Esophagus squamous epithelium (tissue), 5 donors: Measurements from ENCODE around the gene DEPDC4. TPM values are rescaled to one million over a fixed set of nuclear protein-coding genes. Genes with fewer than 3 reads are reported as not detected.

ENCODE experiments used
- DNase-seq: peaks from one replicate; lab custom pipeline; 2025; lab: John Stamatoyannopoulos, UW
- H3K27ac ChIP-seq, 4 donors: fragments of 200-600 bp; sonication (generic); one replicate each; pipeline ENCODE4 v1.5.1; 2016 to 2019; ENCODE audit warnings: mild to moderate bottlenecking in 1 of 4
- H3K27me3 ChIP-seq, 4 donors: fragments of 200-600 bp; sonication (generic); 1 replicate in 3 of 4; 2 replicates in 1 of 4; pipeline versions ENCODE4 v1.5.1 to v1.6.0; 2017 to 2021; ENCODE audit warnings: antibody characterized with exemption in 1 of 4
- H3K36me3 ChIP-seq, 3 donors: fragments of 200-600 bp; sonication (generic); one replicate each; pipeline ENCODE4 v1.5.1; 2016 to 2019
- H3K4me1 ChIP-seq, 3 donors: fragments of 200-600 bp; sonication (generic); one replicate each; pipeline ENCODE4 v1.5.1; 2017 to 2019
- H3K4me3 ChIP-seq, 4 donors: fragments of 200-600 bp; sonication (generic); 1 replicate in 3 of 4; 2 replicates in 1 of 4; pipeline ENCODE4 v1.5.1; 2016 to 2019; ENCODE audit warnings: mild to moderate bottlenecking in 2 of 4, moderate library complexity in 1 of 4
- H3K9me3 ChIP-seq, 3 donors: fragments of 200-600 bp; sonication (generic); one replicate each; pipeline ENCODE4 v1.5.1; 2016 to 2019
- CTCF ChIP-seq, 6 experiments: fragments of 450-650 bp in 4 of 6; fragments of 200-600 bp in 2 of 6; sonication (generic) in 2 of 6; IDR thresholded peaks; one replicate each; pipeline ENCODE4 v1.5.1; 2016 to 2019; ENCODE audit warnings: antibody characterized with exemption in 6 of 6, mild to moderate bottlenecking in 4 of 6, moderate library complexity in 4 of 6
- POLR2A ChIP-seq, 4 donors: fragments of 450-650 bp; IDR thresholded peaks; one replicate each; pipeline ENCODE4 v1.6.1; 2017; ENCODE audit warnings: antibody characterized with exemption in 4 of 4, mild to moderate bottlenecking in 4 of 4, moderate library complexity in 3 of 4
- WGBS, 2 donors: methylation state at CpG; one replicate each; pipeline ENCODE4 v1.1.5; 2018; 5-methylcytosine and 5-hydroxymethylcytosine counted together
- intact Hi-C: fragments of 100-400 bp; cut with DNase I; formaldehyde crosslinking; loops from one replicate; pipeline ENCODE4 v1.15.0; 2022
- total RNA-seq, 4 donors: library from RNA; depleted of rRNA; stranded (reverse); fragments of >200 nt; gene quantifications; one replicate each; pipeline ENCODE4 v1.1.0, GENCODE V29; 2016
- donor health status: DM: yes; HTN: yes; CAD: no.

The DEPDC4 gene
- total RNA-seq, 4 donors from 2014 or later, result 0.76 to 1.1 (median 0.95) TPM; not detected in 1

GRCh38 chr12:100254876-100255275 is 12.0 kb downstream of the DEPDC4 start:
- intact Hi-C loops, result no loop called here

GRCh38 chr12:100253437-100253836 is 13.4 kb downstream of the DEPDC4 start:
- Histone ChIP-seq H3K27me3 (no peaks in the 10 kb centered on the region), H3K27ac (no peak overlapping the region), H3K36me3 (no peaks in the 10 kb centered on the region), H3K9me3 (no peaks in the 10 kb centered on the region), H3K4me1 (peaks cover 0 to 12% (median 0%) of the 10 kb centered on the region in 3 donors), H3K4me3 (no peak overlapping the region)
- no peak for DNase-seq
- WGBS, 2 donors, result 90 to 100% methylated on average over 1 of the region's 1 CpG
- no peak for TF ChIP-seq POLR2A (IDR thresholded peaks at IDR 0.05)
- no peak for TF ChIP-seq CTCF (IDR thresholded peaks at IDR 0.05)
- intact Hi-C loops, result no loop called here

More at GRCh38 chr12:100254876-100255275, 12.0 kb downstream of the DEPDC4 start:
- Histone ChIP-seq H3K27ac (no peak overlapping the region), H3K36me3 (no peaks in the 10 kb centered on the region), H3K4me1 (peaks cover 0 to 12% (median 0%) of the 10 kb centered on the region in 3 donors), H3K9me3 (no peaks in the 10 kb centered on the region), H3K27me3 (no peaks in the 10 kb centered on the region), H3K4me3 (no peak overlapping the region)
- WGBS, 2 donors, result 33 to 63% methylated on average over 1 of the region's 1 CpG
- TF ChIP-seq CTCF (IDR thresholded peaks at IDR 0.05) (no peak), POLR2A (IDR thresholded peaks at IDR 0.05) (no peak)
- DNase-seq, result no peak

- intact Hi-C loops, result no loop called here
- Histone ChIP-seq H3K4me1 (peaks cover 0 to 12% (median 0%) of the 10 kb centered on the region in 3 donors), H3K27me3 (no peaks in the 10 kb centered on the region), H3K36me3 (no peaks in the 10 kb centered on the region), H3K9me3 (no peaks in the 10 kb centered on the region), H3K27ac (no peak overlapping the region), H3K4me3 (no peak overlapping the region)
- DNase-seq, result no peak
- WGBS, 2 donors, result 56 to 77% methylated on average over 2 of the region's 2 CpGs
- no peak for TF ChIP-seq POLR2A (IDR thresholded peaks at IDR 0.05)
- no peak for TF ChIP-seq CTCF (IDR thresholded peaks at IDR 0.05)
Measured at GRCh38 chr12:100251917-100252316, 15.0 kb downstream of the DEPDC4 start.

- Histone ChIP-seq H3K4me3 (no peak overlapping the region), H3K9me3 (no peaks in the 10 kb centered on the region), H3K27ac (no peak overlapping the region), H3K27me3 (no peaks in the 10 kb centered on the region), H3K4me1 (peaks cover 0 to 7% (median 0%) of the 10 kb centered on the region in 3 donors), H3K36me3 (no peaks in the 10 kb centered on the region)
- intact Hi-C loops, result no loop called here
- no peak for DNase-seq
- WGBS, 2 donors, result 90 to 91% methylated on average over 7 of the region's 7 CpGs
- TF ChIP-seq CTCF (IDR thresholded peaks at IDR 0.05) (no peak), POLR2A (IDR thresholded peaks at IDR 0.05) (no peak)
Measured at GRCh38 chr12:100249941-100250340, 16.9 kb downstream of the DEPDC4 start.

- DNase-seq, result no peak
- intact Hi-C loops, result no loop called here
- Histone ChIP-seq H3K27ac (no peak overlapping the region), H3K9me3 (no peaks in the 10 kb centered on the region), H3K36me3 (no peaks in the 10 kb centered on the region), H3K27me3 (no peaks in the 10 kb centered on the region), H3K4me1 (no peaks in the 10 kb centered on the region), H3K4me3 (no peak overlapping the region)
- no peak for TF ChIP-seq POLR2A (IDR thresholded peaks at IDR 0.05)
- TF ChIP-seq CTCF (IDR thresholded peaks at IDR 0.05), result no peak
Measured at GRCh38 chr12:100248886-100249285, 18.0 kb downstream of the DEPDC4 start.
